Measurements from ENCODE around the gene GRM8. TPM values are rescaled to one million over a fixed set of nuclear protein-coding genes. Genes with fewer than 3 reads are reported as not detected.

Gene GRM8
- total RNA-seq, 2 experiments from 2014 or later, result not detected

DNA sequence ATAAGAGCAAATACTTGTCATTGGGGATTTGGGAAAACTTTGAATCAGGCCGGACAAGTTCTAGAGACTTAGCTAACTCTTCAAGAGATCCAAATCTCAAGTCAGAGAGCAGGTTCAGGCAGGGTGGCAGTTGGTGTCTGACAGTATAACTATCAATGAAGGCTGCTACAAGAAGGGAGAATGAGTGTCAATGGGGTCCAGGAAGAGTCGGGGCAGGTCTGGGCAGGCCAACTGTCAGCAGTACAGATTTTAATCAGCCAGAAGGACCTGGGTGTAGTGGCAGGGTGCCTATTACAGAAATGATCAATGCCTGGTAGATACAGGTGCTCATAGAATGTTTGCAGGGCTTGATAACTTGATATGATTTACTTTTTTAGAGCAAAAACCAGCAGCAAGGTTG is 751.1 kb downstream of the GRM8 start:
- Mint-ChIP-seq H3K4me3 (no peak overlapping the region), H3K4me1 (no peaks in the 10 kb centered on the region)
- no peak for ATAC-seq

DNA sequence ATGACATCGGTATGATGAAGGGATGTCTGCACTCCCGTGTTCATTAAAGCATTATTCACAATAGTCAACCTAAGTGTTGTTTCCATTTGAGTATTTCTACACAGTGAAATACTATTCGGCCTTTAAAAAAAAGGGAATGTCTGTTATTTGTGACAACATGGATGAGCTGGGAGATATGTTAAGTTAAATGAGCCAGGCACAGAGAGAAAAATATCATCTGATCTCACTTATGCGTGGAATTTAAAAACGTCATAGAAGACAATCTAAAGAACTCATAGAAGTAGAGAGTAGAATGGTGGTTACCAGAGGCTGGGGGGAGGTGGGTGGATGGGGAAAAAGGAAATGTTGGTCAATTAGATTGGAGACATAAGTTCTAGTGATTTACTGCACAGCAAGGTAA is 753.3 kb downstream of the GRM8 start:
- CTCF ChIA-PET, result no interaction called here
- H3K9me3 Mint-ChIP-seq (ENCODE audit: low read depth), result peaks cover 3% of the 10 kb centered on the region
- ATAC-seq (no peak), DNase-seq (no peak)
- H3K27me3 Mint-ChIP-seq, result no peaks in the 10 kb centered on the region
- no peak overlapping the region for H3K27ac Mint-ChIP-seq
- H3K4me1 Mint-ChIP-seq, result no peaks in the 10 kb centered on the region
- H3K36me3 Mint-ChIP-seq, result no peaks in the 10 kb centered on the region
- no peak overlapping the region for H3K4me3 Mint-ChIP-seq

More for the DNA sequence above, 751.1 kb downstream of the GRM8 start:
- no peak for DNase-seq
- no peaks in the 10 kb centered on the region for H3K36me3 Mint-ChIP-seq
- no peaks in the 10 kb centered on the region for H3K27me3 Mint-ChIP-seq
- no peak overlapping the region for H3K27ac Mint-ChIP-seq
- peaks cover 3% of the 10 kb centered on the region for H3K9me3 Mint-ChIP-seq (ENCODE audit: low read depth)
- CTCF ChIA-PET, result no interaction called here

GRCh38 chr7:126495733-126496132 is 757.0 kb downstream of the GRM8 start:
- Mint-ChIP-seq H3K4me3 (no peak overlapping the region), H3K9me3 (ENCODE audit: low read depth) (peaks cover 3% of the 10 kb centered on the region), H3K27ac (no peak overlapping the region), H3K4me1 (no peaks in the 10 kb centered on the region), H3K27me3 (no peaks in the 10 kb centered on the region), H3K36me3 (no peaks in the 10 kb centered on the region)
- DNase-seq, result no peak
- CTCF ChIA-PET, result no interaction called here
- no peak for ATAC-seq

DNA sequence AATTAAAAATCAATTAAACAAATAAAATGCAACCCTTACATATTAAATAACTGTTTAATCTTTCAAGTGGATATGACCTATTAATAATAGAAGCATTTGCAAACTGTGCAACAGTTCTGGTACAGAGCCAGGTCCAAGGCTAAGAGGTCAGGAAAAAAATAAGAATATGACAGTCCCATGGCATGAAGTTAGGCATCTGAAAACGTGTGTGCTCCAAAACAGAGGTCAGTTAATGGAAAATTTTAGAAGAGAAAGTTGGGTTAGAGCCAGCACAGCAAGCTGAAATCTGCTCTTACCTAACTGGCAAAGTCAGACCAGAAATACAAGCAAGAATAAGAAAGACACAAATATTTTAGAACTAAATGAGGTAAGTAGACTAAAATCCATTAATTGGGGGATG is 757.7 kb downstream of the GRM8 start:
- H3K27me3 Mint-ChIP-seq, result no peaks in the 10 kb centered on the region
- no peak overlapping the region for H3K4me3 Mint-ChIP-seq
- H3K4me1 Mint-ChIP-seq, result no peaks in the 10 kb centered on the region
- CTCF ChIA-PET, result no interaction called here
- no peak overlapping the region for H3K27ac Mint-ChIP-seq
- ATAC-seq, result no peak
- peaks cover 3% of the 10 kb centered on the region for H3K9me3 Mint-ChIP-seq (ENCODE audit: low read depth)
- no peaks in the 10 kb centered on the region for H3K36me3 Mint-ChIP-seq
- DNase-seq, result no peak

GRCh38 chr7:126493801-126494200 is 758.9 kb downstream of the GRM8 start:
- Mint-ChIP-seq H3K4me1 (no peaks in the 10 kb centered on the region), H3K9me3 (ENCODE audit: low read depth) (peaks cover 3% of the 10 kb centered on the region), H3K27me3 (no peaks in the 10 kb centered on the region), H3K36me3 (no peaks in the 10 kb centered on the region), H3K4me3 (no peak overlapping the region), H3K27ac (no peak overlapping the region)
- CTCF ChIA-PET, result no interaction called here
- ATAC-seq (no peak), DNase-seq (no peak)

DNA sequence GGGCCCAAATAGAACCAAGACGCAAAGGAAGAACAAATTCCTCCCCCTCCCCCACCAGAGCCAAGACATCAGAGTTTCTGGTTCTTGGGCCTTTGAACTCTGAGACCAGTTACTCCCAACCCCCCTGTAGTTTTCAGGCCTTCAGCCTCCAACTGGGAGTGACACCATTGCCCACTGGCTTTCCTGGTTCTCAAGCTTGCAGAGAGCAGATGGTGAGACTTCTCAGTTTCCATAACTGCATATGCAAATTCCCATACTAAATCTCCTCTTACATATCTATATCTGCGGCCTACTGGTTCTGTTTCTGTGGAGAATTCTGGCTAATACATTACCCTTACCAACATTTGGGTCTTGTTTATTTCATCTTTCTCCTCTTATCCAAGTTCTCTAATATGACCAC is 762.9 kb downstream of the GRM8 start:
- H3K4me3 Mint-ChIP-seq, result no peak overlapping the region
- no peak overlapping the region for H3K27ac Mint-ChIP-seq
- H3K9me3 Mint-ChIP-seq (ENCODE audit: low read depth), result no peaks in the 10 kb centered on the region
- H3K36me3 Mint-ChIP-seq, result no peaks in the 10 kb centered on the region
- ATAC-seq, result no peak
- CTCF ChIA-PET, result no interaction called here
- DNase-seq, result no peak
- H3K27me3 Mint-ChIP-seq, result no peaks in the 10 kb centered on the region
- no peaks in the 10 kb centered on the region for H3K4me1 Mint-ChIP-seq

DNA sequence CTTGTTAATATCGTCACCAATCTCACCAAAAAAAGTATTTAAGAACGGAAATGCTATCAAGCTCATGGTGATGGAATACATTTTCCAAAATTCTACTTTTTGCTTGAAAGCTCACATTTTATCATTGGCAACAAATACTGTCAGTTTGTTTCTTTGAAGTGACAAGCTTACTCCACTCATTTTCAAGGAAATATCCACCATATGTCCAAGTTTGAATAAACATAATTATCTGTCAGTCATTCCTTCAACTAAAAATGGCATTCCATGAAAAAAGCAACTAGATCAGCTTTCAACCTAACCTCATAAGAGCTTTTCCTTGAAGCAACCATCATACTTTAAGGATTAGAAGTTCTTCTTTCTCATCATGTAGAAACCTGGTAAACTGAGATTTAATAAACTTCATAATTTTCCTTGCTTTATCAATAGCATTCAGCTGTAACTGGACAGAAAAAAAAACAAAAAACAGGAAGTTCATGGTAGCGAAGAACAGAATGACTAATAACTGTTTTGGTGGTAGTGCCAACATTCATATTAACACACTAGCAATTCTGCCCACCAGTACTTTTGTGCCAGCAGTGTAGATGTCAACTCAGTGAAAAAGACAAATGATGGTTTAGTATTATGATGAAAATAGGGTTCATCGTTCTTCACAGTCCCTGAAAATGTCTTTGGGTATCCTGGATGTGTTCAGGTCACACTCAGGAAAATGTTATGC is 764.9 kb downstream of the GRM8 start:
- CTCF ChIA-PET, result no interaction called here
- Mint-ChIP-seq H3K4me3 (no peak overlapping the region), H3K36me3 (no peaks in the 10 kb centered on the region)

DNA sequence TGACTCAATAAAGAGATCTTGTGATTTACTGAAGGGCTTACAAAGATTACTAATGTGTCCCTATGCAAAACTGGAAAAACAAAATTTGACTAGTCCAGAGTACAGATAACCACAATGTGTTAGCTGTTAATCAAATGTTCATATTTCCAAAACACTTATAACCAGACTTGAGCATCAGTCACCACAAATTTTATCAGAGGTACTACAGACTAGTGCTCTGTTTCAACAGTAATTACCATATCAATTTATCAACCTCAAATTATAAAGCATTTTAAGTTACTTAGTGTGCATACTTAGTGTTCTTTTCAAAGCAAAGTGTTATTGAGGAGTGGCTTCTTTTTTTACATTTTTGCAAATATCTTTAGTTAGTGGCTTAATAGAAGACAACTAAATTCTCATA is 765.9 kb downstream of the GRM8 start:
- no peaks in the 10 kb centered on the region for H3K36me3 Mint-ChIP-seq
- no peaks in the 10 kb centered on the region for H3K4me1 Mint-ChIP-seq
- ATAC-seq (no peak), DNase-seq (no peak)
- no peak overlapping the region for H3K27ac Mint-ChIP-seq
- CTCF ChIA-PET, result no interaction called here
- H3K4me3 Mint-ChIP-seq, result no peak overlapping the region
- no peaks in the 10 kb centered on the region for H3K27me3 Mint-ChIP-seq
- no peaks in the 10 kb centered on the region for H3K9me3 Mint-ChIP-seq (ENCODE audit: low read depth)

More for the DNA sequence above, 764.9 kb downstream of the GRM8 start:
- no peak overlapping the region for H3K27ac Mint-ChIP-seq
- no peaks in the 10 kb centered on the region for H3K27me3 Mint-ChIP-seq
- no peaks in the 10 kb centered on the region for H3K4me1 Mint-ChIP-seq
- ATAC-seq, result no peak
- no peaks in the 10 kb centered on the region for H3K9me3 Mint-ChIP-seq (ENCODE audit: low read depth)
- DNase-seq, result no peak

DNA sequence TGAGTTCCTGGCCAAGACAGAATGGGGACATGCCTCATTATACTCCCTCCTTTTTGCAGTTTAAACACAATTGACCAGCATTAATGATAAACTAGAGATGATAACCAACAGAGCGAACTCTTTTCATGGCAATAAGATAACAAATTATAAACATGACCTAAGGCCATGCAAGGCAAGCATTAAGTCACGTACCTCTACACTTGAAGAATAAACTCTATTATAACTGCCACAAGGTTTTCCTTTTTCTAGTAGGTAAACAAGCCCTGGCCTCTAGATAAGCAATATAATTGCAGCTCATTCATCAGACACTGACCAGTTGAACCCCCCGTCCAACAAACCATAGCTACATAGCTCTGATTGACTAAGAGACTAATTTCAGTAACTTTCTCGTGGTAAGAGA is 767.0 kb downstream of the GRM8 start:
- Mint-ChIP-seq H3K4me3 (no peak overlapping the region), H3K9me3 (ENCODE audit: low read depth) (no peaks in the 10 kb centered on the region), H3K36me3 (no peaks in the 10 kb centered on the region), H3K27me3 (no peaks in the 10 kb centered on the region), H3K4me1 (no peaks in the 10 kb centered on the region), H3K27ac (no peak overlapping the region)
- ATAC-seq, result no peak
- DNase-seq, result no peak
- CTCF ChIA-PET, result no interaction called here

GRCh38 chr7:126483972-126484371 is 768.8 kb downstream of the GRM8 start:
- ATAC-seq (no peak), DNase-seq (no peak)
- CTCF ChIA-PET, result no interaction called here
- Mint-ChIP-seq H3K4me1 (no peaks in the 10 kb centered on the region), H3K4me3 (no peak overlapping the region), H3K27ac (no peak overlapping the region), H3K9me3 (ENCODE audit: low read depth) (no peaks in the 10 kb centered on the region), H3K36me3 (no peaks in the 10 kb centered on the region), H3K27me3 (no peaks in the 10 kb centered on the region)

DNA sequence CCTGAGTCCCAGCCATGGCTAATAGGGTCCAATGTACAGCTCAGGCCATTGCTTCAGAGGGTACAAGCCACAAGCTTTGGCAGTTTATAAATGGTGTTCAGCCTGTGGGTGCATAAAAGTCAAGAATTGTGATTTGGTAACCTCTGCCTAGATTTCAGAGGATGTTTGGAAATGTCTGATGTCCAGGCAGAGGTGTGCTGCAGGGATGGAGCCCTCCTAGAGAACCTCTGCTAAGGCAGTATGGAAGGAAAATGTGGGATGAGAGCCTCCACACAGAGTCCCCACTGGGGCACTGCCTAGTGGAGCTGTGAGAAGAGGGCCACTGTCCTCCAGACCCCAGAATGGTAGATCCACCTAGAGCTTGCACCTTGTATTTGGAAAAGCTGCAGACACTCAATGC is 779.9 kb downstream of the GRM8 start:
- Mint-ChIP-seq H3K4me1 (no peaks in the 10 kb centered on the region), H3K4me3 (no peak overlapping the region), H3K9me3 (ENCODE audit: low read depth) (peaks cover 7% of the 10 kb centered on the region), H3K27ac (no peak overlapping the region), H3K36me3 (no peaks in the 10 kb centered on the region), H3K27me3 (no peaks in the 10 kb centered on the region)
- DNase-seq, result no peak
- ATAC-seq, result no peak
- CTCF ChIA-PET, result no interaction called here

DNA sequence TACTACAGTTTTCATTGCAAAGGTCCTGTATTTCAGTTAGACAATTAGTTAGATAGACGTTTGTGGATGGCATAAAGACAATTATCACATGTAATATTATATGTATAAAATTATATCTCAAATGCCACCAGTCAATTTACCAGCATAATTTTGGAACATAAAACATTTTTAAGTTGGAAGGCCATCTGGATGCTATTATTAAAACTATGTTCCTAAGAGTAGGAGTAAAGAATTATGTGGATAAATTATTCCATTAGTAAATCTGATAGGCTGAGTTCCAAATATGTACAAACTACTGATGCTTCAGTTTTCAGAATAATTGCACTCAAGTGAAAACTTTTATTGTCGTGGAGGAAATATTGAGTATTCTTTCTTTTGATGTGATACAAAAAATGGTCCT is 790.3 kb downstream of the GRM8 start:
- Mint-ChIP-seq H3K4me1 (no peaks in the 10 kb centered on the region), H3K4me3 (no peak overlapping the region), H3K27ac (no peak overlapping the region), H3K27me3 (no peaks in the 10 kb centered on the region), H3K36me3 (no peaks in the 10 kb centered on the region), H3K9me3 (ENCODE audit: low read depth) (no peaks in the 10 kb centered on the region)
- CTCF ChIA-PET, result no interaction called here
- DNase-seq (no peak), ATAC-seq (no peak)

DNA sequence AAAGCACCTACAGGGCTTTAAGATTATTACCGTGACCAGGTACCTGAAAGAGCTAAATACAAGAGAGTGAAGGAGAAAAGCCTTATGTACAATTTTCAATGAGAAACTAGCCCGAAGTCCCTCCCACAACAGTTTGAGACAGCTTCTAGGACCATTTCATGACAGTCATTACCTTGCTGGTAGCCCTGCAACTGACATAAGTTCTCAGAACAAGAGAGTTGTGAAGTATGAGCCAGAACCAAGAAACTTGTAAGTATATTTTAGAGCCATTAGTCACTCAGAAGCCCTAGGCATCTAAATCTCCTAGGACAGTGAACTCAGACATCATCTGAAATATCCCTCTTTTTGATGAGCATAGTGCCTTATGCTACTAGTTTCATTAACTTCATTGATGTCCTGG is 792.1 kb downstream of the GRM8 start:
- CTCF ChIA-PET, result no interaction called here
- Mint-ChIP-seq H3K4me1 (no peaks in the 10 kb centered on the region), H3K27me3 (no peaks in the 10 kb centered on the region), H3K36me3 (no peaks in the 10 kb centered on the region), H3K27ac (no peak overlapping the region), H3K4me3 (no peak overlapping the region), H3K9me3 (ENCODE audit: low read depth) (peaks cover under 1% of the 10 kb centered on the region)
- DNase-seq (no peak), ATAC-seq (no peak)

DNA sequence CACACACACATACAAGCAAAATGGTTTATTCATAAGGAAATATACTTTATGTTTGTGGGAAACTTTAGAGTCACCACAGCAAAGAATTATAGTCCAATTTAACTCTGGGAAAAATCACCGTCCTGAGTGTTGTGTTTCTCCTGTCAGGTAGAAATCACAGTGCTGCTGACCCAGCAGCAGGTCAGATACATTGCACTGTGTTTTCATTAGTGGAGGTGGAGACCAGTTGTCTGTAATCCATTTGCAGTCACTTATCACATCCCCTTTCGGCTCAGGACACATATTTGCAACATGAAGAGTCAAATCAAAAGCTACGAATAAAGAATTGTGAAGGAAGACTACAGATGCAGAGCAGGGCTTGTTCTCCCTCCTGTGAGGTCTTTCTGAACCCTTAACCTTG is 799.6 kb downstream of the GRM8 start:
- ATAC-seq (no peak), DNase-seq (no peak)
- CTCF ChIA-PET, result no interaction called here
- H3K36me3 Mint-ChIP-seq, result no peaks in the 10 kb centered on the region
- no peak overlapping the region for H3K27ac Mint-ChIP-seq
- no peaks in the 10 kb centered on the region for H3K27me3 Mint-ChIP-seq
- no peaks in the 10 kb centered on the region for H3K4me1 Mint-ChIP-seq
- no peak overlapping the region for H3K4me3 Mint-ChIP-seq
- H3K9me3 Mint-ChIP-seq (ENCODE audit: low read depth), result peaks cover 2% of the 10 kb centered on the region

- no peaks in the 10 kb centered on the region for H3K4me1 Mint-ChIP-seq
- no peak overlapping the region for H3K27ac Mint-ChIP-seq
- H3K4me3 Mint-ChIP-seq, result no peak overlapping the region
- no peaks in the 10 kb centered on the region for H3K27me3 Mint-ChIP-seq
- no peak for DNase-seq
- CTCF ChIA-PET, result no interaction called here
- no peak for ATAC-seq
- H3K36me3 Mint-ChIP-seq, result no peaks in the 10 kb centered on the region
- H3K9me3 Mint-ChIP-seq (ENCODE audit: low read depth), result no peaks in the 10 kb centered on the region
These were observed 802.5 kb downstream of the GRM8 start for GRCh38 chr7:126450269-126450671.

Data from activated CD8-positive, alpha-beta memory T cell treated with anti-CD3 and anti-CD28 coated beads, Interleukin-2, amount 10 ng/mL, durations not matched to agents 7 days and 5 days (primary cell).